ENCODE data around the gene RNLS.
"Not testable (repeated sequence)": the region's sequence is repeated elsewhere in the genome, so short reads cannot be mapped to it uniquely, and the experiment has no call there.

The RNLS gene

DNA sequence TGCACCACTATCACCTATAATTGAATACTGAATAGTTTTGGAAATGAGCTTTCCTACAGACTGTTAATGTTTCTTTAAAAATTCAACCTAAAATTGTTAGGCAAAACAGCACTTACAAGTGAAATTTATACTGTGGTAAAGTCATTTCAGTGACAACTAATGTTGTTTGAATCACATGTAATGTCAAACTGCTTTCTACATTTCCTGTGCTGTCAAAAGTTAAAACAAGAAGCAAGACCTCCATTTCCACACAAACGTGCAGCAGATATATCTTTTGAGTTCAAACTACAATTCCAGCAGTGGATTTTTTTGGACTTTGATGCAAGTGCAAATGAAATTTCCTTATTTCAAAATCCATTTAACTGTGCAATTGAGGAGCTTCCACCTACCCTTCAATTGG lies 199.8 kb downstream of the RNLS start:
- DNase-seq = no peak

- no peak for DNase-seq
These were observed 200.4 kb downstream of the RNLS start for GRCh38 chr10:88382699-88383098.

DNA sequence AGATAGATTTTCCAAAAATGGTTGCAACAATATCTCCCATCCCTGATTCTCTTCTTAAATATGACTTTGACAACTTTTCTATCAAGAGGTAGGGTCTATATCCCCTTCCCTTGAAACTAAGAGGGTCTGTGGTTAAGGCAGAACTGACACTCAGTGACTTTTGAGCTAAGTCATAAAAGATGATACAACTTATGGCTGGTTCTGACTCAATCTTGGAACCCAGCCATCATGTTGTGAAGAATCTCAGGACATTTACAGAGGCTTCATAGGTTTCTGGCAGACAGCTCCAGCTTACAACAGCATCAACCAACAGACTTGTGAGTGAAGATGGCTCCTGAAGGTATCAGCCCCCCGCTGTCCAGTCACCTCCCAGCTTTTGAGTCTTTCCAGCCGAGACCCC lies 203.5 kb downstream of the RNLS start:
- no peak for DNase-seq

DNA sequence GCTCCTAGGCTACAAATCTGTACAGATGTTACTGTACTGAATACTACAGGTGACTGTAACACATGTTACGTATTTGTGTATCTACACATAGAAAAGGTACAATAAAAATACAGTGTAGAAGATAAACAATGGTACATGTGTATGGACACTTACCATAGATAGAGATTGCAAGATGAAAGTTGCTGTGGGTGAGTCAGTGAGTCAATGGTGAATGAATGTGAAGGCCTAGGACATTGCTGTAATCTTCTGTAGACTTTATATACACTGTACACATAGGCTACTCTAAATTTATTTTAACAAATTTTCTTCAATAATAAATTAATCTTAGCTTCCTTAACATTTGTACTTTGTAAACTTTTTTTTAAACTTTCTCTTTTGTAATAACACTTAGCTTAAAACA lies 205.6 kb downstream of the RNLS start:
- no peak for DNase-seq

GRCh38 chr10:88374392-88375175 lies 208.5 kb downstream of the RNLS start:
- no peak for DNase-seq

- no peak for DNase-seq
These were observed 210.1 kb downstream of the RNLS start for GRCh38 chr10:88372881-88373592.

GRCh38 chr10:88372051-88372715 lies 210.9 kb downstream of the RNLS start:
- DNase-seq = no peak

- no peak for DNase-seq
These were observed 212.4 kb downstream of the RNLS start for GRCh38 chr10:88370713-88371112.

DNA sequence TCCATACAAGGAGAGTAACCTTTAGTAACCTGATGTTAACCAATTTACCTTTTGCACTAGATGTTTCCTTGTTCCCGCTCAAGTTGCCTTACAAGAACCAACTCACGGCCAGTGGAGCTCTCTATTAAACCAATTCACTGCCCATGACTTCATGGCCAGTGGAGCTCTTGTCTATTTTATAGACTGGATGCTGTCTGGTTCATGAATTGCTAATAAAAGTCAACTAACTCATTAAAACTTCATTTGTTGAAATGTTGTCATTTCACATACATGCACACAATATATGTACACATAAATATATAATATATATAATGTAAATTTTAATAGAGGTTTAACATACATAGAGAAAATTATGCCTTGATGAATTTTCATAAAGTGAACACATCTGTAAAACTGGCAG lies 216.3 kb downstream of the RNLS start:
- DNase-seq = no peak

GRCh38 chr10:88361995-88362807 lies 220.9 kb downstream of the RNLS start:
- DNase-seq = peak in 1 of 2 experiments; percentile 10

DNA sequence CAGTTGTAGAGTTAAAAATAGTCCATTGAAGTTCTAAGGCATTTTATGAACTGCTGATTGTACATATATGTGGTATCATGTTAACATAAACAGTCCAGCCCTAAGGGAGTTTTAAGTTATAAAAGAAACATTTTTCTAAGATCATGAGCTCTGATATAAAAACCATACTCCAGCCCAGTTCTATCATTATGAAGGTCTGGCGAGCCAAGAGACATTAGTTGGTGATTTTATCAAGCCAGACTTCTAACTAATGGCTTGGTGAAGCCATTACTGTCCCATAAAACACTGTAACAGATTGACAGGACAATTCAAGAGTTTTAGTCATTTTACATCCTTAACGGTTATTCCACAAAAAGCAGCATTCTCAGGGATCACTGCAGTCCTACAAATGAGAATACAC lies 221.6 kb downstream of the RNLS start:
- no peak for DNase-seq

GRCh38 chr10:88355750-88356149 lies 227.4 kb downstream of the RNLS start:
- not testable (repeated sequence) for DNase-seq

DNA sequence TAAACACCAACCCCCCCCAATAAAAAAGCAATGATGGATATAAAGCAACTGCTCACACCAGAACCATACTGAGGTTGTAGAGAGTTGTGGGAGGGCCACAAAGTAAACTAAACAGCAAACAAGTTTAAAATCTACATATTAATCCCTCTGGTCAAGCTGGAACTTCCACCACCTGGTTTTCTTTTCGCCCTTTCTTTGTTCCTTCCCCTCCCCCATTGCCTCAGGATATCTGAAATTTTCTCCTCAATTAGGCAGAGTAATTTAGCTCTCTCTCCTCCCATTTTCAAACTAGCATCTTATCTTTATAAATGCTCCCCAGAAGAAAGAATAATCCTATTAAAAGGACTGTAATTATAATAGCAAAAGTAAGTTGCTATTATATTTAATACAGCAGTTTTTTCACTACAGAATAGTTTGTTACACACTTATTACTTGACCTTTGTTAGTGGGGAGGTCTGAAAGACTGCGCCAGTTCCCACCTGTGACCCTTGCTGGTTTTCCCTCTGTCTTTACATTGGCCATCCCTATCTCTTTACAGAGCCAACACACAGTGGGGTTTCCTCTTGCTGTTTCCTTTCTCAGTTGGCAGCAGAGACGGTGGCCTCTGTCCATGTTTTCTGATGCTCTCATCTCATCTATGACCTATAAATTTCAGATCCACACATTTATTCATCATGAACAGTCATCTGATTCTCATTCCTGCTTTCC lies 235.4 kb downstream of the RNLS start:
- DNase-seq = peak; percentile 5 to 42

- no peak for DNase-seq
These were observed 236.1 kb downstream of the RNLS start for GRCh38 chr10:88347022-88347421.

DNA sequence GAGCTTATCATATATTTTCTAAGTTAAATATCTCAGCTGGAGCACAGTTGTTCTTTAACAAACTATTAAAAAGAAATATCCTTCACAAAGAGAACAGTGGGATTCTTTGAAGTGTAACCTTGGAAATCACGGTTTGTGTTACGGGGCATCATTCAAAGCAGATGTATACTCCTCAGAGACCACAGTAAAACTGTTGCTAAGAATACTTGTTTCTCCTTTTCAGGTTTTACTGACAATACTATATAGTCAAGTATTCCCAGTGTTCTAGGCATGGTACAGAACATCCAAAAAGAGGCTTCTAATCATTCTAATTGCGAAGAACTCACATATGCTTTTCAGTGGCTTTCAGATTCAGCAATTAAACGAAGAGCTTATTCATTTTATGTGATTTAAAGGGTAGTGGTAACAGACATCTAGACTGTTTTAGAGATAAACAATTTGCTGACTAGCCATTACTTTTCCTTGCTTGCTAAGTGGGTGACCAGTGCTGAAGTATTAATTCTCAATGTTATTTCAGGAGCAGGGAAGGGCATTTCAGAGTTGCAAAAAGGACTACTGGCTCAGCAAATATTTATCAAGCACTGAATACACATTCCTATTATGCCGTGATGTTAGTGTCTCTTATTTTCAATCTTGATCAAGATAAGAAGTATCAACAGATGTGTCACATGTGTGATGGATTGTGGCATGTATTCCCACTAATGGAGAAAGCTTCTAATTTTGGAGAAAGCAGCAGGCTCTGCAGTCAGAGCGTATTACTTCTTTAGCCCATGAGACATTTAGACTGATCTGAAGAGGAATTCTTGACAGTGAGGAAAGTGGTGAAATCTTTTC lies 236.8 kb downstream of the RNLS start:
- no peak for DNase-seq

GRCh38 chr10:88343761-88344484 lies 239.2 kb downstream of the RNLS start:
- DNase-seq = no peak

GRCh38 chr10:88342733-88343310 lies 240.3 kb downstream of the RNLS start:
- DNase-seq = no peak

DNA sequence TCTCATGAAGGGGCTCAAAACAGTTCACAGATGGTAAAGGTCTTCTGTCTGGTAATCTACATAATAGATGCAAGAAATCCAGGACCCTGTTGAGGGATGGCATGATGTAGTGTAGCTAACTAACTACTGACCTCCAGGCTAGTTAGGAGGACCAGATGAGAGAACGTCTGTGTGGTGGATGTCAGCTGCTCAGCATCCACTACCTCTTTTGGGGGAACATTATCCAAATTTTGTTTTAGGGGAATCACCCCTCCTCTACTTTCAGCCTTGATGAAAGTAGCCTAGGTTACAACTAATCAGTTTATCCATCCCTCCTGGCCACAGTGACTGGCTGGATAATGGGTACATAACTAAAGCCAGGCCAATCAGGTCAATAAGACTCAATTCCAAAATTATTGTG lies 246.0 kb downstream of the RNLS start:
- no peak for DNase-seq

DNA sequence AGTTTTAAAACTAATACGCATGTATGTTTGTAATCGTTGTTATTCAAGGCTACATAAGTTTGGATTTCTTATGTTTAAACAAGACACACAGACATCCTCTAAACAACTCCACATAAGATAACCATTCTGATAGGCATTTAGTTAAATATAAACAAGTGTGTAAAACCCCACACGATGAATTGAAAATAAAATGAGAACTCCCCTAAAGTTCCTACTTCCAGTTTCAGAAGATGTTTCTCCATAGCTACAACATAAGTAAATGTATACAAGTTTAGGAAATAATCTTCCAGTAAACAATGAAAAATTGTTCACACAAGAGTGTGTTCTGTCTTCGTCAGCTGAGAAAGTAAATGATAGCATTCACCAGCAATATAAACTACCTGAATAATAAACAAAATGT lies 246.8 kb downstream of the RNLS start:
- DNase-seq = no peak

DNA sequence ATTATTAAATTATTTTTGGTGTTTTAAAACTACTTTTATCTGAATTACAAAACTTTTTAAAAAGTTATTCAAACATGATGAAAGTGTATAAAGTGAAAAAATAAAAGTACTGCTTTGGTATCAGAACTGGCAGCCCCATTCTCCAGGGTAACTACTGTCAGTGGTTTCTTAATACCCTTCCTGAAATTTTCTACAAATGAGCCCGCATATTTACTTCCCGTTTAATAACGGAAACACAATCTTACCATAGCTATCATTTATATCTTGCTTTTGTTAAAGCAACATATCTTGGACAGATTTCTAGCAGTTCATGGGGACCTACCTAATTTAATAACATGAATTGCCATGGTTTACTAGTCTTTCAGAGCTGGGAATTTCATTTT lies 249.9 kb downstream of the RNLS start:
- DNase-seq = no peak
